GM21515 (cell line): ENCODE measurements around the gene FOXP4.

ENCODE experiments used
- ATAC-seq: cut with Tn5 transposase; IDR thresholded peaks from one replicate; pipeline ENCODE4 v1.9.1; 2021; ENCODE audit not compliant: unreplicated experiment

FOXP4 gene

GRCh38 chr6:41545703-41546474 is at the start of gene FOXP4:
Gene FOXP4 (plus strand): TSS chr6:41546381. CDS start chr6:41565761, 19,380 bp downstream.
- peak; percentile 65 for ATAC-seq

DNA sequence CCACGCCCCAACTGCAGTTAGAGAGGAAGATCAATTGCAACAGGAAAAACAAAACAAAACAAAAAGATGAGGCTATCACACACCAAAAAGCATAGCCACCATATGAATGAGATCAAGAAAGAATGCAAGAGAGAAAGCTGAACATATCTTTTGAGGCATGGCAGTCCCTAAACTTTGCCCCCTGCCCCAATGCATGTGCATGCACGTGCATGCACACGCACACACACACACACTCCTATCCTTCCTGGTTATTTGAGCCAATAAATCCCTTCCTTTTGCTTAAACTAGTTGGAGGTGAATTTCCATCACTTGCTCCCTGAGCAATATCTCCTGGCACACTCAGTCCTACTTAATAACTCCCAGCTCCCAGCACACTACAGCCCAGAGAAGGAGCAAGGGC is 48.6 kb upstream of the FOXP4 start:
- ATAC-seq, result no peak

DNA sequence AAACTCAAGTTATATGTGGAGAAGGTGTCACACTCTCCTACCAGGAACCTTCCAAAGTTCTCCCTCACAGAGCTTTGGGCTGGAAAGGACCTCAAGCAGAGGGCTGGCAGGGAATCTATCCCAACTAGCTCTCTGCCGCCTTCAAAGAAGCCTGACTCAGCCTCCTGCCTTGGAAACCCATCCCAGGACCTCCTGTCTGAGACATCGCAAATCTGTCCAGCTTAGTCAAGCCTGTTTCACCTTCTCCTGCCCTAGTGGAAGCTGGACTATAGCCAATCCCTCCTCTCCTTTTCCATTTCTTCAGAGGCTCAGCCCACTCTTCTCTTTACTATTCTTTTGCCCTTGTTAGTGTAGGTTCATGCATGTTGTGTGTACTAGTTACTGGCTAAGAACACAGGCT is 48.2 kb upstream of the FOXP4 start:
- no peak for ATAC-seq

GRCh38 chr6:41498968-41499599 is 47.1 kb upstream of the FOXP4 start:
- ATAC-seq, result no peak

- ATAC-seq, result no peak
Measured at GRCh38 chr6:41500561-41500960, 45.6 kb upstream of the FOXP4 start.

- no peak for ATAC-seq
Measured at GRCh38 chr6:41502566-41502916, 43.6 kb upstream of the FOXP4 start.

- ATAC-seq, result no peak
Measured at GRCh38 chr6:41502917-41503671, 43.1 kb upstream of the FOXP4 start.

DNA sequence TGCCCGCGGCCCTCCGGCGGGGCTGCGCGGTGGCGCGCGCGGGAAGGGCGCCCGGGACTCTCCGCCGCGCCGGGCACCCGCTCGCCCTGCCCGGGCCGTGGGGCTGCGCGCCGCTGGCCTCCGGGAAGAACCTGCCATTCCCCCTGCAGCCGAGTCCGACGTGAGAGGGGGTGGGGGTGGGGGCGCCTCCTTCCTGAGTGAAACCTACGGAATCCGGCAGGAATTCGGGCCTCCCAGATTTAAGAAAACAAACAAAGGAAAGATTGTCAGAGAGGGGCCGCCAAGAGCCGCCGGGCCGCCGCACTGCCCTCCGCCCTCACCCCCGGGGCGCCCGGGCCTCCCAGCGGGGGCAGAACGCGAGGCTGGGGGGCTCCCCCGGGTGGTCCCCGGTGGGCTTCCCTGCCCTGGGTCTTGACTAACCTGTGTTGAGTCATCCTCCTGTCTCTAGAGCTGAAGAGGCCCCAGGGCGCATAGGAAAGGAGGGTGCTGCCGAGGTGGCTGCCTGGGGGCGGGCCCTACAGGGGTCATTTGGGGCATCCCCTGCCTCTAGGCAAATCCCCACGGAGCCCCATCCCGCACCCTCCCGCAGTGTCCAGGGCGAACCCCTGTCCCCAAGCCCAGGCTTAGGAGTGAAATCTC is 42.2 kb upstream of the FOXP4 start:
- ATAC-seq, result no peak

GRCh38 chr6:41504466-41505121 is 41.6 kb upstream of the FOXP4 start:
- ATAC-seq, result no peak

DNA sequence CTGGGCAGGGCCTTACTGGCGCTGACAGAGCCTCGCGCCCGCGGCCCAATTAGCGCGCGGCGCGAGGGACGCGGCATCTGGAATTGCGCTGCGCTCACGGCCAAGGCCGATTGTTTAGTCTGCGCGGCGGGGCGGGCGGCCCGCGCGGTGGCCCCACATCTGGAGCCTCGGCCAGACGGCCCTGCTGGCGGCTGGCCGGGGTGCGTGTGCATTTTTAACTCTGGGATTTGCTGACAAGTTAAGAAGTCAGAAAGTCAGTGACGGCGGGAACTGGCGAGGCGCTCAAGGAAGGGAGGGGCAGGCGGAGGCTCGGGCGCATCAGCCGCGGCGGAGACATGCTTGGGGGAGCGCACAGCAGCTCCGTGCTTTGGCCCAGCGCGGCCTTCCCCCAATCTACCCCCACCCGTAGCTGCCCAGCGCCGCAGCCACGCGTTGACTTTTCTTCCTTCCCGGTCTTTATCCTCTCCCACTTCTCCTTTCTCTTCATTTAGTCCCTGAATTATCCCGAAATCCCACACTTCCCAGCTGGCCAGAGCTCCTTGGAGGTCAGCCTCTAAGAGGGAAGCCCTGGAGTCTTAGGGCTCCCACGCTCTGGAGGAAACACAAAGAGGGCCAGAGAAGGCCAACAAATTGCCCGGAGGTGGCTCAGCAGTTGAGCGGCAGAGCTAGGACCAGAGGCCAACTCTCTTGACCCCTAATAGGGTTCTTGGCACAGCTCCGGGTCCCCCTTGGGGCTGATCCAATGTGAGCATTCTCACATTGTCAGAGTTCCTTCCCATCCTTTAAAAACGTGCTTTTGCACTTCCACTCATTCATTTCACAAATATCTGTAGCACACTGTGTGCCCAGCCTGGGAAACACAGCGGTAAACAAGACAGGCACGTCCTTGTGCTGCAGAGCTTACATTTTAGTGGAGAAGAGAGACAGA is 40.8 kb upstream of the FOXP4 start:
- ATAC-seq, result no peak

- no peak for ATAC-seq
Measured at GRCh38 chr6:41508479-41508878, 37.7 kb upstream of the FOXP4 start.

- no peak for ATAC-seq
Measured at GRCh38 chr6:41509580-41509979, 36.6 kb upstream of the FOXP4 start.

GRCh38 chr6:41511443-41512060 is 34.6 kb upstream of the FOXP4 start:
- ATAC-seq, result no peak

GRCh38 chr6:41512146-41512701 is 34.0 kb upstream of the FOXP4 start:
- no peak for ATAC-seq

GRCh38 chr6:41515995-41516394 is 30.2 kb upstream of the FOXP4 start:
- no peak for ATAC-seq

DNA sequence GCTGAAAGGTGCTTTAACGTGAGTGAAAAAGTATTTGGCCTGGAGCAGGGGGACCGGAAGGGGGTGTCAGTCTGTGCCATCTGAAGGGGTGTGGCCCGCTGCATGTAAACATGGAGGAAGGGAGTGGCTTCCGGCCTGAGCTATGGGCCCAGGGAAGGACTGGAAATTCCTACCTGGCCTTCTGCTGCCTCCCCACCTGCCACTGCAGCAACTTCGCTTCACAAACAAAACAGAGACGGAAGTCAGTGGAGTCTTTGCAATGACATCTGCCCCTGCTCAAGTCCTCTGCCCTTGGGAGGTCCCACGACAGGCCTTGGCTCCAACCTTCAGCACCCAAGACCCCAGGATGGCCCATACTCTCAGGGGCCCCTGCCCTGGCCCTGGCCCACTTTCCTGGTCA is 28.1 kb upstream of the FOXP4 start:
- no peak for ATAC-seq

DNA sequence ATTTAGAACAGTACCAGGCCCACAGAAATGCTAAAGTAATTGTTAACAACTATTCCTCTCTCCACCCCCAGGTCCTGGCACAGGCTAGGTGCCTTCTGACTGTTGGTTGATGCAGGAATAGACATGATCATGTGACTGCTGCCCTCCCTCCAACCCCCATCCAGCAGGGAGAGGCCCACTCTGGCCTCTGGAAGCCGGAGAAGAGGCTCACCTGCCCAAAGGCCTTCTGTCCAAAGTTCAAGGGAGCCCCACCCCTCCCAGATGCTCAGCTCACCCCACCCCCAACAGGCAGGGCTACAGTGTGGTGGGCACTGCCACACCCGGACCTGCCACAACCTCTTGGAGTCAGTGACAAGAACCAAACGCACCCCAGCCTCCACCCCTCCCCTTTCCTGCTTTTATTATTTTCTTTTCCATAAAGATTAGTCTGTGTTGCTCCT is 26.9 kb upstream of the FOXP4 start:
- no peak for ATAC-seq

DNA sequence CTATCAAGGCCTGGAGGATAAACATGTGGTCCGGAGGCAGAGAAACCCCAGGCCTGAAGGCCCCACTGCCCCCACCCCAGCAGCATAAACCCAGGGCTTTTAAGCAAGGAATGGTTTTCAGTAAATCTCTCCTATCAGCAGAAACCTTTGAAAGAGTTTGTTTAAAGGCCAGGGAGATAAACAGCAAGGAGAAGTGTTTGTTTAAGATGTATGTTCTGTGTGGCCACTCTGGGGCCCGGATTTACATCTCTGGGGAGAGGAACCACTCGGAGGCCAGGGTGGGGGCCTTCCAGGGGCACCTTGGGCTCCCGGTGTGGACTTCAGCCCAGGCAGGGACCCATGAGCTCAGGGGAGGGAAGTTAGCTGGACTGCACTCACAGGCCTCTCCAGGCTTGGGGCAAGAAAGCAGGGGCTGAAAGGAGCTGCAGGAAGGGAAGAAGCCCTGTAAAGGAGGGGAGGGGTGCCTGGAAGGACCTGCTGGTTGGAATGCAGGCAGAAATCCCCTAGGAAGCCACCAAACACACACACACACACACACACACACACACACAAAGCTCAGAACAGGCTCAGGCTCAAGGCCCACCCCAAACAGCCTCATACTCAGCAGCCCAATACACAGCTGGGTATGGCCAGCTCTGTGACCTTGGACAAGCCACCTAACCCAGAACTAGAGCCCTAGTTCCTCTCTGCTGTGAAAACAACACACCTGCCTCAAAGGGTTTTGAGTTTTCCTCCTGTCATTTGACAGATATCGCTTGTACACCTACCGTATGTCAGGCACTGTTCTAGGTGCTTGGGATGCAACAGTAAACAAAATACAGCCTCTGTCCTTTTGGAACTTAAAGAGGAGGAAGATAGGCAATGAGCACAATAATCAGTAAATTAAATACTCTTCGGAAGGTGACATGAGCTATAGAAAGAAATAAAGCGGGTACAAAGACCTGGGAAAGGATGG is 26.2 kb upstream of the FOXP4 start:
- ATAC-seq, result no peak
